ENCODE data around the gene PTGES3L. TPM values are rescaled to one million over a fixed set of nuclear protein-coding genes. Genes with fewer than 3 reads are reported as not detected.

Gene PTGES3L
- total and polyA plus RNA-seq, 2 experiments from 2014 or later = 50.8 to 72.9 TPM

DNA sequence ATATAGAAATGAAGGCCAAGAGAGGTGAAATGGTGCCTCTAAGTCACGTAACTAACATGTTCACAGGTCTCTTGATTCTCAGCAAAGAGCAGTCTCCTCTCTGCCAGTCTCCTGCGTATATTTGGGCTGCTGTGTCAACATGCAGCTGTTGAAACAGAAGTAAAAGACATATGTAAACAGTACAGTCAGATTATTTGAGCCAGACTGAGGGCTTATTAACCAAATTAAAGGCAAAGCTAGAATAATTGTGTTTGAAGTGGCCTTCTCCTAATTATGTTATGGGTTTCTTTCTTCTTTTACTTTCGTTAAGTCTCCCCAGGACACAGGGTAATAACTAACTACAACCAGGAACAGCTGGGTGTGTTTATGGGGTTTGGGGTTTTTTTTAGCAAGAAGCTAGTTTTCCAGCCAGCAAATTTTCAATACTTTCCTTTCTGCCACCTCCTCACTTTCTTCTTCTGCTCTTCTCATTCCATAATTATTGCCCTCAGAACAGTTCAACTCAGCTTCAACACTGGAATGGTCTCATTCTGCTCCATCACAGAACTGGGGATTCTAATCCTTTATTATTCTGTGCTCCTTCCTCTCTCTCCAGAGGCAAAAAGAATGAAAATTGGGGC lies 60.9 kb downstream of the PTGES3L start:
- Histone ChIP-seq H3K9me3 (ENCODE audit: low read depth) (no peaks in the 10 kb centered on the region), H3K27me3 (no peaks in the 10 kb centered on the region), H3K4me3 (no peak overlapping the region), H3K36me3 (no peaks in the 10 kb centered on the region), H3K4me1 (ENCODE audit: low read depth) (no peaks in the 10 kb centered on the region), H3K27ac (no peak overlapping the region)
- no peak for DNase-seq (ENCODE audit: low read depth in 1 of 2, low spot score in 1 of 2)
- TF ChIP-seq, protein P1, sequence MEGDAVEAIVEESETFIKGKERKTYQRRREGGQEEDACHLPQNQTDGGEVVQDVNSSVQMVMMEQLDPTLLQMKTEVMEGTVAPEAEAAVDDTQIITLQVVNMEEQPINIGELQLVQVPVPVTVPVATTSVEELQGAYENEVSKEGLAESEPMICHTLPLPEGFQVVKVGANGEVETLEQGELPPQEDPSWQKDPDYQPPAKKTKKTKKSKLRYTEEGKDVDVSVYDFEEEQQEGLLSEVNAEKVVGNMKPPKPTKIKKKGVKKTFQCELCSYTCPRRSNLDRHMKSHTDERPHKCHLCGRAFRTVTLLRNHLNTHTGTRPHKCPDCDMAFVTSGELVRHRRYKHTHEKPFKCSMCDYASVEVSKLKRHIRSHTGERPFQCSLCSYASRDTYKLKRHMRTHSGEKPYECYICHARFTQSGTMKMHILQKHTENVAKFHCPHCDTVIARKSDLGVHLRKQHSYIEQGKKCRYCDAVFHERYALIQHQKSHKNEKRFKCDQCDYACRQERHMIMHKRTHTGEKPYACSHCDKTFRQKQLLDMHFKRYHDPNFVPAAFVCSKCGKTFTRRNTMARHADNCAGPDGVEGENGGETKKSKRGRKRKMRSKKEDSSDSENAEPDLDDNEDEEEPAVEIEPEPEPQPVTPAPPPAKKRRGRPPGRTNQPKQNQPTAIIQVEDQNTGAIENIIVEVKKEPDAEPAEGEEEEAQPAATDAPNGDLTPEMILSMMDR (IDR thresholded peaks at IDR 0.05; ENCODE audit: low read depth, low read length) = no peak

Other genes starting within 250 kb of the PTGES3L start
- 19.2 and 33.8 TPM in 2 replicates for gene EZH1, start 235.0 kb downstream of the PTGES3L start, total RNA-seq
- 22.7 and 34.9 TPM in 2 replicates for gene EZH1, start 235.0 kb downstream of the PTGES3L start, polyA plus RNA-seq
- 16.2 and 16.5 TPM in 2 replicates for gene RAMP2, start 218.9 kb downstream of the PTGES3L start, total RNA-seq
- 20.6 and 28.0 TPM in 2 replicates for gene RAMP2, start 218.9 kb downstream of the PTGES3L start, polyA plus RNA-seq
- 101 and 129 TPM in 2 replicates for gene VPS25, start 206.6 kb downstream of the PTGES3L start, total RNA-seq
- gene VPS25, start 206.6 kb downstream of the PTGES3L start, polyA plus RNA-seq = 133 and 136 TPM in 2 replicates
- gene WNK4, start 199.5 kb downstream of the PTGES3L start, total RNA-seq = 0.04 and 1.6 TPM in 2 replicates
- gene WNK4, start 199.5 kb downstream of the PTGES3L start, polyA plus RNA-seq = 0.67 and 0.71 TPM in 2 replicates
- 84.1 and 113 TPM in 2 replicates for gene COA3, start 181.4 kb downstream of the PTGES3L start, total RNA-seq
- 228 and 275 TPM in 2 replicates for gene COA3, start 181.4 kb downstream of the PTGES3L start, polyA plus RNA-seq
- 0.27 TPM in 1 of 2 replicates, not detected in the other for gene CNTD1, start 181.2 kb downstream of the PTGES3L start, total RNA-seq
- gene CNTD1, start 181.2 kb downstream of the PTGES3L start, polyA plus RNA-seq = 2.5 and 3.9 TPM in 2 replicates
- gene BECN1, start 155.8 kb downstream of the PTGES3L start, total RNA-seq = 64.5 and 112 TPM in 2 replicates
- gene BECN1, start 155.8 kb downstream of the PTGES3L start, polyA plus RNA-seq = 65.2 and 71.5 TPM in 2 replicates
- gene PSME3, start 146.7 kb downstream of the PTGES3L start, total RNA-seq = 59.4 and 72.3 TPM in 2 replicates
- gene PSME3, start 146.7 kb downstream of the PTGES3L start, polyA plus RNA-seq = 77.0 and 104 TPM in 2 replicates
- gene AOC2, start 135.5 kb downstream of the PTGES3L start, total RNA-seq = 2.5 and 5.6 TPM in 2 replicates
- 2.4 and 4.8 TPM in 2 replicates for gene AOC2, start 135.5 kb downstream of the PTGES3L start, polyA plus RNA-seq
- 2.3 and 5.2 TPM in 2 replicates for gene AOC3, start 128.9 kb downstream of the PTGES3L start, total RNA-seq
- gene AOC3, start 128.9 kb downstream of the PTGES3L start, polyA plus RNA-seq = 2.6 and 3.4 TPM in 2 replicates
- not detected in 2 replicates for gene G6PC1, start 79.3 kb downstream of the PTGES3L start, total RNA-seq
- not detected in 2 replicates for gene G6PC1, start 79.3 kb downstream of the PTGES3L start, polyA plus RNA-seq
- gene AARSD1, start 15.6 kb downstream of the PTGES3L start, total RNA-seq = 36.1 and 37.0 TPM in 2 replicates
- gene AARSD1, start 15.6 kb downstream of the PTGES3L start, polyA plus RNA-seq = 76.1 and 82.1 TPM in 2 replicates
- 20.5 and 28.8 TPM in 2 replicates for gene RUNDC1, start 485 bp upstream of the PTGES3L start, total RNA-seq
- 33.8 and 39.0 TPM in 2 replicates for gene RUNDC1, start 485 bp upstream of the PTGES3L start, polyA plus RNA-seq
- gene RPL27, start 18.3 kb upstream of the PTGES3L start, total RNA-seq = 958 and 1,193 TPM in 2 replicates
- gene RPL27, start 18.3 kb upstream of the PTGES3L start, polyA plus RNA-seq = 906 and 971 TPM in 2 replicates
- gene IFI35, start 26.7 kb upstream of the PTGES3L start, total RNA-seq = 4.7 and 6.8 TPM in 2 replicates
- 8.7 and 9.4 TPM in 2 replicates for gene IFI35, start 26.7 kb upstream of the PTGES3L start, polyA plus RNA-seq
- 264 and 312 TPM in 2 replicates for gene VAT1, start 42.3 kb upstream of the PTGES3L start, total RNA-seq
- 207 and 216 TPM in 2 replicates for gene VAT1, start 42.3 kb upstream of the PTGES3L start, polyA plus RNA-seq
- gene RND2, start 45.2 kb upstream of the PTGES3L start, total RNA-seq = 18.5 and 18.8 TPM in 2 replicates
- 19.9 and 23.1 TPM in 2 replicates for gene RND2, start 45.2 kb upstream of the PTGES3L start, polyA plus RNA-seq
- gene BRCA1, start 145.3 kb upstream of the PTGES3L start, total RNA-seq = 11.3 and 12.9 TPM in 2 replicates
- 7.2 and 7.4 TPM in 2 replicates for gene BRCA1, start 145.3 kb upstream of the PTGES3L start, polyA plus RNA-seq
- gene NBR1, start 191.1 kb upstream of the PTGES3L start, total RNA-seq = 50.1 and 62.8 TPM in 2 replicates
- gene NBR1, start 191.1 kb upstream of the PTGES3L start, polyA plus RNA-seq = 45.5 and 51.8 TPM in 2 replicates
- gene TMEM106A, start 231.8 kb upstream of the PTGES3L start, total RNA-seq = 4.2 and 5.8 TPM in 2 replicates
- 6.1 and 6.6 TPM in 2 replicates for gene TMEM106A, start 231.8 kb upstream of the PTGES3L start, polyA plus RNA-seq
- 0.48 TPM in 1 of 2 replicates, not detected in the other for gene CCDC200, start 248.5 kb upstream of the PTGES3L start, total RNA-seq
- gene CCDC200, start 248.5 kb upstream of the PTGES3L start, polyA plus RNA-seq = 2.8 and 6.1 TPM in 2 replicates